A549 treated with Hydrocortisone at 1 μM for 4 hours (cell line): ENCODE results near the gene UBE2L6. TPM values are rescaled to one million over a fixed set of nuclear protein-coding genes. Genes with fewer than 3 reads are reported as not detected.

Experiments used
- total RNA-seq: library from RNA; stranded (reverse); fragments of 200-300 nt; extraction: Qiagen RNA extraction; gene quantifications from 5 replicates; pipeline ENCODE4 v1.2.3, GENCODE V29; 2022

UBE2L6 gene
- total RNA-seq = 36.5 to 43.9 TPM (median 43.0 TPM) in 5 replicates

GRCh38 chr11:57567515-57568329, at the start of gene UBE2L6:
UBE2L6 (minus strand) TSS chr11:57567672; CDS start chr11:57567611, 61 bp downstream.

DNA sequence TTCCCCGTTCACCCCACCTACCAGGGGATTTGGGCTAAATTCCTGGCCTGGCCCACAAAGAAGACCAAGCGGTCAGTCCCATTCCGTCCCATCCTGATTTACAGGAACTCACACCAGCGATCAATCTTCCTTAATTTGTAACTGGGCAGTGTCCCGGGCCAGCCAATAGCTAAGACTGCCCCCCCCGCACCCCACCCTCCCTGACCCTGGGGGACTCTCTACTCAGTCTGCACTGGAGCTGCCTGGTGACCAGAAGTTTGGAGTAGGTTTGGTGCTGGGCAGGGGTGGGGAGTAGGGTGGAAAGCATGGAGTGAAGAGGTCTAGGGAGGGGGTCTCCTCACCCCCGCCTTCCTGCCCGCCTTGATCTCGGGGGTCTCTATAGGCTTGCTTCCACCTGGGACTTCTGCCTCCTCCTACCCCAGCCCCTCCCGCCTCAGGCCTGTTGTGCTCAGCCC, 30.0 kb upstream of the UBE2L6 start, which contains the start of gene SERPING1:
Gene SERPING1, plus strand, starts transcription at position 225 of the 455 bp plus-strand sequence. CDS start 586 bp downstream, outside the sequence.

GRCh38 chr11:57536947-57537619, 30.4 kb downstream of the UBE2L6 start, which contains the start of gene SMTNL1:
SMTNL1 (plus strand) TSS chr11:57537595; CDS start chr11:57542643, 5,048 bp downstream.

GRCh38 chr11:57530596-57531507, 36.6 kb downstream of the UBE2L6 start, which contains the start of gene TIMM10:
TIMM10 (minus strand) TSS chr11:57530754; CDS start chr11:57530189, 565 bp downstream.

DNA sequence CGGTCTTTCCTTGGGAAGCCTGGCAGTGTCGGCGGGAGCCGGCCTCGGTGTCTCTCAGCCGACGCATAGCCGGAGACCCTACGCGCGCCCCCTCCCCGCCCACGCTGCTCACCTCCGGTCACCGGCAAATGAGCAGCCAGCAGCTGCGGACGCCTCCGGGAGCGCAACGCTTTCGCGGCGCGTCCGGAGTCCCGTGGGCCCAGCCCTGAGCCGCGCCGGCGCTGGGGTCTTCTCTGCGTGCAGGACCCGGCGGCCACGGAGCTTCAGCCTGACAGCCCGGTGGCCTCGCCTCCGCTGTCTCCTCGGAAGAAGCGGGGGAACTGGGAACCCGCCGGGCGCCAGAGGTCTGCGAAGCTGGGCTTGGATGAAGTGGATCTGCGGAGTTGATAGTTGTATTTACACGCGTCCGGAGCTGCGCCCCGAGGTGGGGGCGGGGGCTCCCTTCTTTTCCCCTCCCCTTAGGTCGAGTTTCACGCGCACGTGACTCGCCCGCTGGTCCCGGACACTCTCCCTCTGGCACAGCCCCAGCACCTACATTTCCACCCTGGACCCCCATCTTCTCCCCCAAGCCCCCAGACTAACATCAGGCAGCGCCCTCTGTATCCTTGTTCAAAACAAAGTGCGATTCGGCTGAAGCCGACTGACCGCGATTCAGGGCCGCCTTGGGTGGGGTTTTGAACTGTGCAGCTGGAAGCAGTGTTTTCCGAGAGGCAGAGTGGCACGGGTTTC, 52.0 kb downstream of the UBE2L6 start, which contains the start of gene SLC43A1:
Gene SLC43A1, minus strand, starts transcription at position 371 of the 729 bp plus-strand sequence. CDS start 1,591 bp downstream, outside the sequence.

Other genes starting within 250 kb of the UBE2L6 start
- gene TNKS1BP1, start 242.7 kb downstream of the UBE2L6 start, total RNA-seq = 79.9 to 91.1 TPM (median 87.9 TPM) in 5 replicates
- gene SSRP1, start 231.8 kb downstream of the UBE2L6 start, total RNA-seq = 199 to 265 TPM (median 217 TPM) in 5 replicates
- 0.07 to 0.32 TPM (median 0.23 TPM) in 5 replicates for gene P2RX3, start 229.3 kb downstream of the UBE2L6 start, total RNA-seq
- not detected in 5 replicates for gene PRG3, start 186.5 kb downstream of the UBE2L6 start, total RNA-seq
- gene PRG2, start 177.0 kb downstream of the UBE2L6 start, total RNA-seq = 0.08 TPM in 1 of 5 replicates, not detected in the others
- 0.33 to 0.85 TPM (median 0.53 TPM) in 5 replicates for gene SLC43A3, start 140.6 kb downstream of the UBE2L6 start, total RNA-seq
- 49.3 to 87.5 TPM (median 82.4 TPM) in 5 replicates for gene RTN4RL2, start 107.1 kb downstream of the UBE2L6 start, total RNA-seq
- gene SLC43A1, start 52.0 kb downstream of the UBE2L6 start, total RNA-seq = 2.1 to 2.7 TPM (median 2.4 TPM) in 5 replicates
- gene TIMM10, start 36.9 kb downstream of the UBE2L6 start, total RNA-seq = 142 to 175 TPM (median 153 TPM) in 5 replicates
- gene SMTNL1, start 30.1 kb downstream of the UBE2L6 start, total RNA-seq = not detected in 5 replicates
- 0.53 to 1.3 TPM (median 0.88 TPM) in 5 replicates for gene SERPING1, start 30.0 kb upstream of the UBE2L6 start, total RNA-seq
- gene YPEL4, start 82.2 kb upstream of the UBE2L6 start, total RNA-seq = 0.18 to 0.39 TPM (median 0.28 TPM) in 5 replicates
- 28.1 to 30.7 TPM (median 28.9 TPM) in 5 replicates for gene CLP1, start 90.1 kb upstream of the UBE2L6 start, total RNA-seq
- 66.8 to 83.2 TPM (median 69.5 TPM) in 5 replicates for gene ZDHHC5, start 100.4 kb upstream of the UBE2L6 start, total RNA-seq
- gene MED19, start 144.5 kb upstream of the UBE2L6 start, total RNA-seq = 24.9 to 35.2 TPM (median 29.8 TPM) in 5 replicates
- 142 to 168 TPM (median 155 TPM) in 5 replicates for gene TMX2, start 144.9 kb upstream of the UBE2L6 start, total RNA-seq
- 96.8 to 150 TPM (median 143 TPM) in 5 replicates for gene SELENOH, start 173.8 kb upstream of the UBE2L6 start, total RNA-seq
- gene BTBD18, start 184.1 kb upstream of the UBE2L6 start, total RNA-seq = not detected in 5 replicates
- gene CTNND1, start 194.1 kb upstream of the UBE2L6 start, total RNA-seq = 52.3 to 70.5 TPM (median 61.3 TPM) in 5 replicates